SIG-M5 treated with dmso at 0.1 percent for 504 hours (cell line): ENCODE data around the gene WASHC4.
"Not testable (repeated sequence)": the region's sequence is repeated elsewhere in the genome, so short reads cannot be mapped to it uniquely, and the experiment has no call there.

ENCODE experiments used
- DNase-seq: peaks from one replicate; lab custom pipeline; 2025; ENCODE audit not compliant: unreplicated experiment; lab: John Stamatoyannopoulos, UW

Gene WASHC4

GRCh38 chr12:105090361-105090760 is 17.2 kb upstream of the WASHC4 start:
- DNase-seq = no peak

GRCh38 chr12:105091476-105092206 is 15.9 kb upstream of the WASHC4 start:
- no peak for DNase-seq

GRCh38 chr12:105092336-105092735 is 15.2 kb upstream of the WASHC4 start:
- no peak for DNase-seq

- not testable (repeated sequence) for DNase-seq
Observed at GRCh38 chr12:105095338-105095737, 12.2 kb upstream of the WASHC4 start.

GRCh38 chr12:105099356-105099755 is 8.2 kb upstream of the WASHC4 start:
- peak; percentile 21 for DNase-seq

GRCh38 chr12:105100207-105100985 is 7.1 kb upstream of the WASHC4 start:
- DNase-seq = no peak

GRCh38 chr12:105100998-105101397 is 6.5 kb upstream of the WASHC4 start:
- DNase-seq = no peak

- no peak for DNase-seq
Observed at GRCh38 chr12:105102673-105103072, 4.9 kb upstream of the WASHC4 start.

GRCh38 chr12:105104762-105105161 is 2.8 kb upstream of the WASHC4 start:
- DNase-seq = no peak

- DNase-seq = no peak
Observed at GRCh38 chr12:105106621-105107020, 910 bp upstream of the WASHC4 start.

- peak; percentile 64 for DNase-seq
Observed at GRCh38 chr12:105107171-105107493, 399 bp upstream of the WASHC4 start.

- no peak for DNase-seq
Observed at GRCh38 chr12:105109465-105110212, 2.1 kb downstream of the WASHC4 start.

GRCh38 chr12:105110851-105111250 is 3.3 kb downstream of the WASHC4 start:
- DNase-seq = no peak

GRCh38 chr12:105113094-105113493 is 5.6 kb downstream of the WASHC4 start:
- no peak for DNase-seq

- no peak for DNase-seq
Observed at GRCh38 chr12:105116969-105117368, 9.4 kb downstream of the WASHC4 start.

- no peak for DNase-seq
Observed at GRCh38 chr12:105120551-105120950, 13.0 kb downstream of the WASHC4 start.

- DNase-seq = no peak
Observed at GRCh38 chr12:105138248-105138647, 30.7 kb downstream of the WASHC4 start.

GRCh38 chr12:105141320-105141922 is 33.9 kb downstream of the WASHC4 start:
- no peak for DNase-seq

GRCh38 chr12:105142259-105142658 is 34.7 kb downstream of the WASHC4 start:
- DNase-seq = no peak

GRCh38 chr12:105156260-105156659 is 48.7 kb downstream of the WASHC4 start:
- no peak for DNase-seq

GRCh38 chr12:105157606-105158005 is 50.1 kb downstream of the WASHC4 start:
- DNase-seq = no peak
